ENCODE measurements around the gene SLC44A5. TPM values are rescaled to one million over a fixed set of nuclear protein-coding genes. Genes with fewer than 3 reads are reported as not detected.

SLC44A5 gene
- total RNA-seq, 2 donors from 2014 or later = 0.17 to 5.4 TPM

- intact Hi-C loops (cut with DNase I) = no loop called here
- H3K4me3 ChIP-seq = no peak overlapping the region
- no peaks in the 10 kb centered on the region for H3K27me3 ChIP-seq
- H3K27ac ChIP-seq = no peak overlapping the region
- no peak for TF ChIP-seq CTCF (IDR thresholded peaks at IDR 0.05)
- H3K36me3 ChIP-seq = no peaks in the 10 kb centered on the region
- H3K9me3 ChIP-seq = no peaks in the 10 kb centered on the region
- no peaks in the 10 kb centered on the region for H3K4me1 ChIP-seq
- H3K9ac ChIP-seq (ENCODE audit: low read depth in 2 of 2, low read length in 2 of 2) = no peak overlapping the region
- no peak for DNase-seq
Measured at GRCh38 chr1:75575837-75576236, 35.1 kb downstream of the SLC44A5 start.

DNA sequence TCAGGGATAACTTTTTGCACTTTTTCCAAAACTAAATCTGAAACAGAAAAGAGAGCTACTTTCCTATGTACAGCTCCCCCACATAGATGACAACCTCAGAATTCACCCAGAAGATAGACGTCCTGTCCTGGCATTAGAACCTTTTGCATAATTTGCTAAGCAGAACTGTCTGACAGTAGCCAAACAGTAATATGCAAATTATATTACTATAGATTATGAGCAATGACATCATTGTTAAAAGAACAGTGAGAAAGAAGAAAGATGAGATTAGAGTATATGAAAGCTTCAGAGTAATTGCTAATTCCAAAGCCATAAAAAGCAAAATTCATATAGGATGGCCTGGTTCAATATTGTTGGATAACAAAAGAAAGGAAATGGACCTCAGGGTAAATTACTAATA is 43.7 kb downstream of the SLC44A5 start:
- no peaks in the 10 kb centered on the region for H3K27me3 ChIP-seq
- no peak for TF ChIP-seq CTCF (IDR thresholded peaks at IDR 0.05)
- no peak for DNase-seq
- H3K4me3 ChIP-seq = no peak overlapping the region
- intact Hi-C loops (cut with DNase I) = no loop called here
- no peak overlapping the region for H3K27ac ChIP-seq
- no peaks in the 10 kb centered on the region for H3K36me3 ChIP-seq
- H3K9me3 ChIP-seq = no peaks in the 10 kb centered on the region
- no peaks in the 10 kb centered on the region for H3K4me1 ChIP-seq
- no peak overlapping the region for H3K9ac ChIP-seq (ENCODE audit: low read depth in 2 of 2, low read length in 2 of 2)

DNA sequence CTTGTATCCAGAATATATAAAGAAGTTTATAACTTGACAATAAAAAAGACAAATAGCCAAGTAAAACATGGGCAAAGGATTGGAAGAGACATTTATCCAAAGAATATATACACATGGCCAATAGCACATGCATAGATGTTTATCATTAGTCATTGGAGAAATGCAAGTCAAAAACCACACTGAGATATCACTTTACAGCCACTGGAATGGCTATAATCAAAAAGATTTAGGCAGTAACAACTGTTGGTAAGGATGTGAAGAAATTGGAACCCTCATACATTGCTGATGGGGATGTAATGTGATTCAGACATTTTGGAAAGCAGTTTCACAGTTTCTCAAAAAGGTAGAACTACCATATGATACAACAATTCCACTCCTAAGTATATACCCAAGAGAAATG is 51.1 kb downstream of the SLC44A5 start:
- intact Hi-C loops (cut with DNase I) = no loop called here
- no peak for TF ChIP-seq CTCF (IDR thresholded peaks at IDR 0.05)
- Histone ChIP-seq H3K4me1 (no peaks in the 10 kb centered on the region), H3K36me3 (no peaks in the 10 kb centered on the region), H3K9me3 (no peaks in the 10 kb centered on the region), H3K27ac (no peak overlapping the region), H3K27me3 (no peaks in the 10 kb centered on the region), H3K9ac (ENCODE audit: low read depth in 2 of 2, low read length in 2 of 2) (no peak overlapping the region), H3K4me3 (no peak overlapping the region)
- DNase-seq = no peak

DNA sequence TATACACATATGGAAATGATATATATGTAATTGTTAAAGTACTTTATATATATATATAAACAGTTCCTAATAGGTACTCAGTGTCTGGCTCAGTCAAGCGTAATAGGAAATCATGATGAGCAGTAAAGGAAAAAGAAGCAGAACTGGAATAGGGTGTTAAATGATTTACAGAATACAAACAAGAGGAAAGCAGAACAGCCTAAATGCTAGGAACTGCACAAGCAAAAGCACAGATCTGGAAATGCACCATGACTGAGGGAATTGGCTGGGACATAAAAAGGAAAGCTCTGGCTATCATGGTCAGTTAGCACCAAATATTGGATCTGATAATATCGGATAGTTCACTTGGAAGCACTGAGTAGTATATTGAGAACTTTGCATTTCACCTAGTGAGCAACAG is 51.8 kb downstream of the SLC44A5 start:
- no peaks in the 10 kb centered on the region for H3K9me3 ChIP-seq
- intact Hi-C loops (cut with DNase I) = no loop called here
- no peak for TF ChIP-seq CTCF (IDR thresholded peaks at IDR 0.05)
- no peaks in the 10 kb centered on the region for H3K36me3 ChIP-seq
- no peaks in the 10 kb centered on the region for H3K4me1 ChIP-seq
- no peak overlapping the region for H3K27ac ChIP-seq
- no peak overlapping the region for H3K9ac ChIP-seq (ENCODE audit: low read depth in 2 of 2, low read length in 2 of 2)
- no peak overlapping the region for H3K4me3 ChIP-seq
- DNase-seq = no peak
- H3K27me3 ChIP-seq = no peaks in the 10 kb centered on the region

DNA sequence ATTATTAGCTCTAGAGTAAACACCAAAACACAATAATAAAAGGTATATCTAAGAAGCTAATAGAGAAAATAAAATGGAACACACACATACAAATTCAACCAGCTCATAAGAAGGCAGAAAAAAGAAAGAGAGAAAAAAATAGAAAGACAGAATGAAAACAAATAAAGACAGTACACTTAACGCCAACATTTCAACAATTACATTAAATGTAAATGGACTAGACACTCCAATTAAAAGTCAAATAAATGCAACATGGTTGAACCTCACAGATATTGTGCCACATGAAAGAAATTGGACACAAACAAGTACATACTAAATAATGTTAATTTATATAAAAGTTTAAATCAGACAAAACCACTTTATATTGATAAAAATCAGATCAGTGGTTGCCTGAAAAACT is 56.0 kb downstream of the SLC44A5 start:
- Histone ChIP-seq H3K9me3 (no peaks in the 10 kb centered on the region), H3K9ac (ENCODE audit: low read depth in 2 of 2, low read length in 2 of 2) (no peak overlapping the region), H3K27me3 (no peaks in the 10 kb centered on the region), H3K27ac (no peak overlapping the region), H3K4me1 (no peaks in the 10 kb centered on the region), H3K4me3 (no peak overlapping the region), H3K36me3 (no peaks in the 10 kb centered on the region)
- no peak for TF ChIP-seq CTCF (IDR thresholded peaks at IDR 0.05)
- no peak for DNase-seq
- intact Hi-C loops (cut with DNase I) = no loop called here

GRCh38 chr1:75554181-75554580 is 56.7 kb downstream of the SLC44A5 start:
- no peak overlapping the region for H3K4me3 ChIP-seq
- DNase-seq = no peak
- TF ChIP-seq CTCF (IDR thresholded peaks at IDR 0.05) = no peak
- intact Hi-C loops (cut with DNase I) = no loop called here
- no peaks in the 10 kb centered on the region for H3K27me3 ChIP-seq
- no peaks in the 10 kb centered on the region for H3K9me3 ChIP-seq
- no peaks in the 10 kb centered on the region for H3K36me3 ChIP-seq
- no peaks in the 10 kb centered on the region for H3K4me1 ChIP-seq
- H3K9ac ChIP-seq (ENCODE audit: low read depth in 2 of 2, low read length in 2 of 2) = no peak overlapping the region
- H3K27ac ChIP-seq = no peak overlapping the region
